Activated CD4-positive, CD25-positive, alpha-beta regulatory T cell (primary cell): ENCODE measurements around the gene SGMS2.
"Not testable (repeated sequence)": the region's sequence is repeated elsewhere in the genome, so short reads cannot be mapped to it uniquely, and the experiment has no call there.

Source experiments
- DNase-seq, 4 experiments: peaks; one replicate each; lab custom pipeline; 2025; lab: John Stamatoyannopoulos, UW

SGMS2 gene

DNA sequence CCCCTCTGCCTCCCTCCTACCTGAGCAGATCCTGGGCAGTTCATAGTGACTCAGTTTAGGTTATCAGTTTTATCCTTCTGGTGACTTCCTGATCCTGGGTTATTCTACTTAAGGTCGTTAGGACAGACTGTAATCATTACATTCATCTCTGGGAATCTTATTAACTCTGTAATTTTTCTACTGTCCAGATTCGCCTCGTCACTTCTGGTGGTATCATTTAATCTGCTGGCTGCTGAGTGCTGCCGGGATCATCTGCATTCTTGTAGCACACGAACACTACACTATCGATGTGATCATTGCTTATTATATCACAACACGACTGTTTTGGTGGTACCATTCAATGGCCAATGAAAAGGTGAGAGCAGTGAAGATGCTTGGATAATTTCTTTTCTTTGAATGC is 83.6 kb downstream of the SGMS2 start:
- no peak for DNase-seq

DNA sequence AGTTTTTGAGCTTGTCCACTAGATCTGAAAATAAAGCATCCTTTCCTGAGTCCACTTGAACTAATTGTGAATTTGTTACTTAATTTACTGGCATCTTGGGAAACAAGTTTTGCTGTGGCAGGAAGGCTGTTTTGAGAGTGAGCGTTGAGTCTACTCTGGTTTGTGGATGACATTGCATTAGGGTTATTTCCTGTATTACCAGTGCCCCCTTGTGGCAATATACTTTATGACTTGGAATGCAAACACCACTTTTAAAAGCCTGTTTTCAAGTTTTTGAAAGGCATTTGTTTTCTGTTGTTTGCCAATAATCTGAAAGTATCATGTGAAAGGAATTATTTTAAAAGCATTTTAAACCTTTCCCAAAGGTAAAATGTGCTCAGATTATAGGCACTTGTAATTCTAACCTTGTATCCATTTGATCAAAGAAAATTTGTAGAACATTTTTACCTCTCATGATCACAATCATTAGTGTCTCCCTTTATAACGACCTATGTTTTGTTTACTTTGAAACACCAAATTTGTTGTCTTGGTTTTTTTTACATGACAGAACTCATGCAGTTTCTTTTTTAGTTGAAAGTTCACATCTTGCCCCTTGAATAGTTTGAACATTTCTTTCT is 88.7 kb downstream of the SGMS2 start:
- peak in 2 of 4 experiments; percentile 0 to 3 for DNase-seq

DNA sequence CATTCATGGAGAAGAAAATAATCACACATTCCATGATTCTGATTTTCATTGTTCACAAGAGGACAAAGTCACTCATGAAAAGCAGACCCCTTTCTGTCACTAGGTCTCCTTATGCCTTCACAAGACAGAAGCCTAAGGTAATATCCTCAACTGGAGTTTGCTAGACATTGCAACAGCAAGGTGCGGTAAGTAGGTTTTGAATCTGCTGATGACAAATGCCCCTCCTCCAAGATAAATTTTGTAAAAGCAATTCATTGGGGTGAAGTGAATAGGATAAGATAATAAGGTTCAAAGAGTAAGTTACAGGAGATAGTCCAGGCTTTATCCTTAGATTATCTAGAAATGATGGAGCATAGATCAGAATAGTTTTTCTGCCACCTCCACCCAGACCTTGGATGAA is 90.5 kb downstream of the SGMS2 start:
- no peak for DNase-seq

DNA sequence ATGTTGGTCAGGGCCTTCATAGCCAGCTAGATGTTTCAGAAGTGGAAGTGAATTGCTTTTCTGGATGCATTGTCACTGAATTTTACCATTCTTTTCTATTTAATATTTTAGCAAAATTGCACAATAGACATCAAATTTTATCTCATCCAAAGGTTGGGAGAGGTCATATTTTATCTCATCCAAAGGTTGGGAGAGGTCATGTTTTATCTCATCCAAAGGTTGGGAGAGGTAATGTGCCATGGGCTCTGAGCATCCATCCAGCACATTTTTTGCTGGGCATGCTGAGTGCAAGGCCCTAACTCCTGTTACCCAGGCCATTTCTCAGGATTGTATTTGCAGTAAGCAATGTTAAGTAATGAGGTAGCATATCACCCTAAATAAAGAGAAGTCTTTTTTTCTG is 91.9 kb downstream of the SGMS2 start:
- no peak for DNase-seq

DNA sequence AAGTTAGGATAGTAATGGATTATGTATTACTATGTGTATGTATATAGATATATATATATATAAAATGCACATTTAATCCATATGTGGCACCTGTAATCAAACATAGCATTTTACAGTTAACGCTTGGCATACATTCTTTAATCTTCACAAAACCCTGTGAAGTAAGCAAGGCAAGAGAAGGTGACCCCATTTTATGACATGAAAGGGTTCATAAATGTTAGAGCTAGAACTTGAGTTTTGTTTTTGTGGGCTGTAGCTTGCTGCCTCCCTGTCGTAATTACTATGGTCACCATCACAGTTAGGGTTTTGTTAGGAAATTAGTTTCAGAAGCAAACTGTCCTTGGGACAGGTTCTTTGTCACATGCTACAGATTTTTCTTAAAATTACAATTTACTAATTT is 92.8 kb downstream of the SGMS2 start:
- DNase-seq = no peak

DNA sequence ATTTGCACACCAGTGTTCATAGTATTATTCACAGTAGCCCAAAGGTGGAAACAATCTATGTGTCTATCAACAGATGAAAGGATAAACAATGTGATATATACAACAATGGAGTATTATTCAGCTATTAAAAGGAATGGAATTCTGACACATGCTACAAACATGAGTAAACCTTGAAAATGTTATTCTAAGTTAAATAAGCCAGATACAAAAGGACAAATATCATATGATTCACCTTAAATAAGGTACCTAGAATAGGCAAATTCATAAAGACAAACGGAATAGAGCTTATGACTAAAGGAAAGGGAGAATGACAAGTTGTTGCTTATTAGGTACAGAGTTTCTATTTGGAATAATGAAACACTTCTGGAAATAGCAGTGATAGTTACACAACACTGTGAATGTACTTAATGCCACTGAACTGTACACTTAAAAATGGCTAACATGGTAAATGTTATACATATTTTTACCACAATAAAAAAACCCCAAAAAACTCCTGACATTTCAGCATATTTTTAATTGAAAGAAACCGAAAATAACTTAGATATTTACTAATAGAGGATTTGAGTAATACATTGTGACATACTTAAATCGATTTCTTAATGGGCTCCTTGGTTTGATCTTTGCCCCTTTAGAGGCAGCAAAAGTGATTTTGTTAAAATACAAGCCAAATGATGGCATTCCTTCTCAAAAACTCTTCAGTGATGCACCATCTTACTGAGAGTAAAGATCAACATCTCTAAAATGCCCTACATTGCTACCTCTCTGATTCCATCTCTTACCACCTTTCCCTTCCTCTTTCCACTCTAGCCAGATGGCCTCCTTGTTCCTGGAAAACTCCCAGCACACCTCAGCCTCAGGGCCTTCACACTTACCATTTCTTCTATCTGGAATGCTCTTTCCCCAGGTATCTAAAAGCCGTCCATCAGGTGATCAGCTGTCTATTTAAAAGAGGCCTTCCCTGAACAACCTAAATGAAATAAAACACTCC is 98.0 kb downstream of the SGMS2 start:
- DNase-seq = no peak

DNA sequence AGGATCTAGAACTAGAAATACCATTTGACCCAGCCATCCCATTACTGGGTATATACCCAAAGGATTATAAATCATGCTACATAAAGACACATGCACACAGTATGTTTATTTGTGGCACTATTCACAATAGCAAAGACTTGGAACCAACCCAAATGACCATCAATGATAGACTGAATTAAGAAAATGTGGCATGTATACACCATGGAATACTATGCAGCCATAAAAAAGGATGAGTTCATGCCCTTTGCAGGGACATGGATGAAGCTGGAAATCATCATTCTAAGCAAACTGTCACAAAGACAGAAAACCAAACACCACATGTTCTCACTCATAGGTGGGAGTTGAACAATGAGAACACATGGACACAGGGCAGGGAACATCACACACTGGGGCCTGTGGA is 101.0 kb downstream of the SGMS2 start:
- DNase-seq = not testable (repeated sequence)

DNA sequence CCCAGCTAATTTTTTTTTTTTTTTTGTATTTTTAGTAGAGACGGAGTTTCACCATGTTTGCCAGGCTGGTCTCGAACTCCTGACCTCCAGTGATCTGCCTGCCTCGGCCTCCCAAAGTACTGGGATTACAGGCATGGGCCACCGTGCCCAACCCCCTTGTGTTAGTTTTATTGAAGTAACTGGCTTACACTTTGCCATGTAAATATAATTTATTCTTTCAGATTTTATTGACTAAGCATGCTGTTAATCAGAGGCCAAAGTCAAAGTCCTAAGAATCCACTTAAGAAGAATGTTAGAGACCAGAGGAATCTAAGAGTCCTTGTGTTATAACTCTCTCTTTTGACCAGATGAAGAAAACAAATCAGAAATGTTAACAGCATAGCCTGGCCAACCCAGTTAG is 102.1 kb downstream of the SGMS2 start:
- DNase-seq = not testable (repeated sequence)

DNA sequence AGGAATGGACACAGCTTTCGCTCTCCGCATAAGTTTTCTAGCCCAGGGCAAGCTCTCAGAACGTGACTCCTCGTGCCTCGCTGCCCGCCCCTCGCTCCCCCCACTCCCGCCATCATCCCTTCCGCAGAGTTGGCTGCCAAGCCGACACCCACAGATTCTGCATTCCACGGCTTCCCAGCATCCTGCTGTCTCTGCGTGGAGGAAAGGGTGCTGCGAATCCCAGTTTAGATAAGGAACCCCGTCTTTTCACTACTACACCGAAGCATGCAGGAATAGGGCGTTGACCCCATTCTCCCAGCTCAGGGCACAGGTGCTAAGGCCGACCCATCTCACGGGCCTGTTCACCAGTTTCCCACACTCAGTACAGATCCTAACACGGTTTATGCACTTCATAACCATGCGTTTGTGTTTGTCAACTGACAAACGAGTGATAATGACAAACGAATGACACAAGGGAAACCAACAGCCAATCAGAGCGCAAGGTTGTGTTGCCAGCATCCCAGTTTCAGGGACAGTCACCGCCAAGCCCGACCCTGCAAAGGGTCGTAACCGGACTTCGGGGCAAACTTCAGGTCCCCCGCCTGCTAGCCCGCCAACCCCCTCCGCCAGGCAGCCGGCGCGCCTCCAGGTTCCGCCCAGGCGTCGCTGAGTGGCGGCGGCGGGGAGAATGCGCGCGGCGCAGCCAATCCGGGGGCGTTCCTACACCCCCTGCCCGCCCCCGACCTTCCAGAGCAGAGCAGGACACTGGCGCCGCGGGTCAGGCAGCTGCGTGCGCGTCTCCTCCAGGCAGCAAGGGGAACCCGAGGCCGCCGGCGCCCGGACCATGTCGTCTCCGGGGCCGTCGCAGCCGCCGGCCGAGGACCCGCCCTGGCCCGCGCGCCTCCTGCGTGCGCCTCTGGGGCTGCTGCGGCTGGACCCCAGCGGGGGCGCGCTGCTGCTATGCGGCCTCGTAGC is 106.4 kb downstream of the SGMS2 start, which contains the start of gene CYP2U1:
Gene CYP2U1 (plus strand): TSS at position 729 of the 954 bp plus-strand sequence. CDS start 95 bp downstream, at position 824.
- peak; percentile 41 to 58 (median 47) for DNase-seq

DNA sequence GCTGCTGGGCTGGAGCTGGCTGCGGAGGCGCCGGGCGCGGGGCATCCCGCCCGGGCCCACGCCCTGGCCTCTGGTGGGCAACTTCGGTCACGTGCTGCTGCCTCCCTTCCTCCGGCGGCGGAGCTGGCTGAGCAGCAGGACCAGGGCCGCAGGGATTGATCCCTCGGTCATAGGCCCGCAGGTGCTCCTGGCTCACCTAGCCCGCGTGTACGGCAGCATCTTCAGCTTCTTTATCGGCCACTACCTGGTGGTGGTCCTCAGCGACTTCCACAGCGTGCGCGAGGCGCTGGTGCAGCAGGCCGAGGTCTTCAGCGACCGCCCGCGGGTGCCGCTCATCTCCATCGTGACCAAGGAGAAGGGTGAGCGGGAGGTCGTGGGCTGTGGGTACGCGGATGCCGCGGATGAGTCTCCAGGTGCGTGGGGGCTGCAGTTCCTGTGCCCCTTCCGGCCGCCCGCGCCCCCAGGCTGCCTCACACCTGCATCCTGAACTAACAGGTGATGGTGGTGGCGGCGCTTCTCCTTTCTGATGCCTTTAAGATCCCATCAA is 107.1 kb downstream of the SGMS2 start:
- peak in 2 of 4 experiments; percentile 2 to 6 for DNase-seq

DNA sequence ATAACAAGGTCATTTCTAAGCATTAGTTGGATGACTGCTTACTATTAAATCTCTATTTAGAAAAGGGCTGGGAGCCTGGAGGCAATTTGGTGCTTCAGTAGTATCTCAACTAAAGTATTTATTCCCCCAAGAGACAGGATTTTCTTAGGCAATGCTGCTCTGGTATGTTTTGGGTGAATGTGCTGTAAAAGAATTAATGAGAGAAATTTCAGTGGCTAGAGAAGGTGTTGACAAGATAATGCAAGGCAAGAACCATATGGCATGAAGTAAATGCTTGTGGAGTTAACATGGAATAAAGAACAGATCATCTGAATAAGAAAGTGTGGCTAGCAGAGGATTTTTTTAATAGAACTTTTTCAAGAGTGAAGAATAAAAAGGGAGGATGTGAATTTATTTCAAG is 110.5 kb downstream of the SGMS2 start:
- no peak for DNase-seq

DNA sequence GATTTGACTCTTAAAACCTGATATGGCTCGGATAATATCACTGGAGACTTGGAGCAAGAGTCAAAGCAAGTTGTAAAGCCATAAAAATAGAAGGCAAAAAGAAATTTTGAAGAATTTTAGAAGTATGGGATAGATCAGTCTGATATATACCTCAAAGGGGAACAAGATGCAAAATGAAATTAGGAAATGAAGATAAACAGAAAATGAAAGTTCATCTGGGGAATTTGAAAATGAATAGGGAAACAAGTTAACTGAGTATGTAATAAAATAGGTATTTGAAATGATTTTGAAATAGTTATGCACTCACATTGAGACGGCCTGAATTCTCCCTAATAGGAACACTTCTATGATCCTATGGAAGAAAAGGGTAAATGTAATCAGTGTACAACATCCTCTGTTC is 112.3 kb downstream of the SGMS2 start:
- DNase-seq = no peak

DNA sequence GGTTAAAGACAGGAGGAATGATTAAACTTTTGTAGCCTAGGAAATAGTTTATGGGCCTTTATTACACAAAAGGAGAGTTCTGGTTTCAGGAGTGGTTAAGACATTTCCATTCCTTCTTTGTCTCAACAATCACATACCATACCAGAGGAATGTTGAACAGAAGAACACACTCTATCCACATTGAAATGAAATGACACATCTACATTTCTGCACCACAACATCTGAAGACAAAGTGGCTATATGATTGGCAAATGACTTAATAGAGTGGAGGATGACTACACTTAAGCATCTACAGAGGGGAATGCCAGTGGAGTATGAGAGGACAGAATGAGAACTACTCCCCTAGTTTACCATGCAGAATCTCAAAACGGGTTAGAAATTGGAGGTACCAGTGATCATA is 114.6 kb downstream of the SGMS2 start:
- no peak for DNase-seq

DNA sequence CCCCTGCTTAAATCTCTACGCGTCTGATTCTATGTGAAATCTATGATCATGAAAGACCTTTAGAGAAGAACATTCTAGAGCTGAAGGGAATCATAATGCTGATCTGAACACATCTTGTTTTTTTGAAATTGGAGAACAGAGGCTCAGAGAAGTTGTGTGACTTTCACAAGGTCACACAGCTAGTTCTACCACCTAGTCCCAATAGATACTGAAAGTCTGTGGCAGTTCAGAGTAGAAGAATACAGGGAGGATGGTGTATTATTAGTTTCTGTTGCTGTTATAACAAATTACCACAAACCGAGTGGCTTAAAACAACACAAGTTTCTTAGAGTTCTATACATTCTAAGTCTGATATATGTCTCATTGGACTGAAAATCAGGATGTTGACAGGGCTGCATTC is 121.1 kb downstream of the SGMS2 start:
- DNase-seq = no peak

DNA sequence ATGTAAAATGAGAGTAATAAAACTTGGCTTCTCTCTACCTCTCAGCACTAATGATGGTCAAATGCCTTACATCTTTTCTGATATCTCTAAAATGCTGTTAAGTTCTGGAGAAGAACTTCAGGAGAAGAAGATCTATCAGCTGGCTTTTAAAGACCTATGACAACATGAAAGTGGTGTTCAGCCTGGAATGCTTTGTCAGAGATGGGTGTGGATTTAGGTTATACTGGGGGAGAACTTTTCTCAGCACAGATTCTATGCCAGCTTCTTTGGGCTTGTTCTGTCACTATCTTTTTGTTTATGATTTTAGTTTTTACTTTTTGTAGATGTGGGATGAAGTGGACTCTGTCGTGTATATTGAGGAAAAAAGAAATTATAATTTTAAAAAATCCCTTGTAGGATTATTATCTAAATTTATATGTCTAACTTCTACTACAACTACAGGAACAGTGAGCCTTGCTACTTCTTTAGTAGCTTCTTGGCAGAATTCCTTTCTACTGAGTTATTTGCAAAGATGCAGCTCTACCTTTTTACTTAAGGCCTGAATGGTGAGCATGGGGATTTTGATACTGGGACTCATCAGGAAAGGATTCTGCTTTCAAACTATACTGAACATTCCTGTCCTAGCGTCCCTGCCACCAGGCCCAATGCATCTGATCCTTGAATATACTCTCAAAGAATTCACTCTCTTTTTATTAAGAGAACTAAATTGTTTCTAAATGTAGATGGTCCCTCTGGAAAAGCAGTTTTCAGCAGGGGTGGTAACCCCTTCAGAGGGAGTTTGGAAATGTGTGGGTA is 126.2 kb downstream of the SGMS2 start:
- no peak for DNase-seq

DNA sequence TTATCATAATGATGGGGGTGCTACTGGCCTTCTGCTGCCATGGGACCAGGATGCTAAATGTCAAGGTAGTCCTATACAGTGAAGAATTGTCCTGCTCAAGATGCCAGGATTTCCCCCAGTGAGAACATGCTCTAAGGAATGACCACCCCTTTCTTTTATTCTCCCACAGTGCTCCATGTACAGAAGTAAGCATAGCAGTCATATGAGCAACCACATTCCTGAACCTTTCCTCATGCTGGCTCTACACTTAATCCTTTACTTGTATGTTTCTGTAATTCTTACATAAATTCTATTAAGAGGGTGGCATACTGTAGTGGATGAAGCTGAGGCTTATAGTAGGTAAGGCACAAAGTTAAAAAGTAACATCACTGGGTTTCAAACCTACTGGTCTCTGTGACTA is 126.8 kb downstream of the SGMS2 start:
- no peak for DNase-seq

DNA sequence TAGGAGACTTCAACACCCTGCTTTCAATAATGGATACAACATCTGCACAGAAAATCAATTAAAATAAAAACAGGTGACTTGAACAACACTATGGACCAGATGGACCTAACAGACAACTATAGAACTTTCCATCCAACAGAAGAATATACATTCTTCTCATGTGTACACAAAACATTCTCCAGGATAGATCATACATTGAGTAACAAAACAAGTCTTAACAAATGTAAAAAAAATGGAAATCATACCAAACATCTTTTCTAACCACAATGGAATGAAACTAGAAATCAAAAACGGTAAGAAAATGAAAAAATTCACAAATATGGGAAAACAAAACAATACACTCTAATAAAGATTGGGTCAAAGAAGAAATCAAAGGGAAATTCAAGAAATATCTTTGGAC is 131.3 kb downstream of the SGMS2 start:
- DNase-seq = no peak
